Naive thymus-derived CD8-positive, alpha-beta T cell (primary cell): ENCODE data around the gene SIRT2. TPM values are rescaled to one million over a fixed set of nuclear protein-coding genes. Genes with fewer than 3 reads are reported as not detected.

Experiments
- ATAC-seq, 2 donors: fragments of 150-1000 bp; cut with Tn5 transposase in 1 of 2; sonication (Bioruptor Pico), chemical (Tn5 transposase) in 1 of 2; 1 replicate in 1 of 2; 2 replicates in 1 of 2; pipeline ENCODE4 v1.10.0; 2021; ENCODE audit warnings: mild to moderate bottlenecking in 2 of 2, moderate library complexity in 2 of 2
- POLR2A ChIA-PET: fragments of 350-600 bp; sonication (Branson Sonifier 250); formaldehyde crosslinking; loops from one replicate; lab custom pipeline; 2021; ENCODE audit warnings: antibody characterized with exemption; lab: Charles Lee
- DNase-seq, 10 donors: peaks; one replicate each; pipeline versions ENCODE4 v3.0.0 to v3.0.0-alpha.2; 2020 to 2022
- H3K27ac Mint-ChIP-seq, 10 donors: one replicate each; pipeline ENCODE4 v1.8.0; 2020 to 2022; ENCODE audit warnings: mild to moderate bottlenecking in 10 of 10, mixed read lengths in 10 of 10, moderate library complexity in 4 of 10, inconsistent platforms in 1 of 10
- H3K27me3 Mint-ChIP-seq, 5 donors: one replicate each; pipeline ENCODE4 v1.8.0; 2021 to 2022; ENCODE audit warnings: mixed read lengths in 5 of 5
- H3K36me3 Mint-ChIP-seq, 3 donors: one replicate each; pipeline ENCODE4 v1.8.0; 2020 to 2022; ENCODE audit warnings: mixed read lengths in 3 of 3, mild to moderate bottlenecking in 2 of 3, inconsistent platforms in 1 of 3
- H3K4me1 Mint-ChIP-seq, 4 donors: one replicate each; pipeline ENCODE4 v1.8.0; 2021 to 2022; ENCODE audit warnings: mixed read lengths in 4 of 4
- H3K4me3 Mint-ChIP-seq, 10 donors: one replicate each; pipeline ENCODE4 v1.8.0; 2020 to 2022; ENCODE audit warnings: mild to moderate bottlenecking in 10 of 10, mixed read lengths in 10 of 10, moderate library complexity in 6 of 10, inconsistent platforms in 1 of 10
- H3K9me3 Mint-ChIP-seq, 9 donors: one replicate each; pipeline ENCODE4 v1.8.0; 2020 to 2022; ENCODE audit warnings: mixed read lengths in 9 of 9, mild to moderate bottlenecking in 3 of 9, inconsistent platforms in 1 of 9, moderate library complexity in 1 of 9
- polyA plus RNA-seq, 3 donors: library from polyadenylated mRNA; unstranded; fragments of 300-500 nt; fragmentation: Illumina TruSeq; gene quantifications; one replicate each; pipeline ENCODE4 v1.2.3, GENCODE V29; 2021
- total RNA-seq, 8 experiments: library from RNA in 2 of 8; stranded (reverse) in 2 of 8; gene quantifications; one replicate each; pipeline ENCODE4 v1.2.3 and lab custom pipeline; 2021 to 2026

The SIRT2 gene
- total and polyA plus RNA-seq, 5 experiments from 2014 or later: 28.2 to 50.7 (median 46.0) TPM

DNA sequence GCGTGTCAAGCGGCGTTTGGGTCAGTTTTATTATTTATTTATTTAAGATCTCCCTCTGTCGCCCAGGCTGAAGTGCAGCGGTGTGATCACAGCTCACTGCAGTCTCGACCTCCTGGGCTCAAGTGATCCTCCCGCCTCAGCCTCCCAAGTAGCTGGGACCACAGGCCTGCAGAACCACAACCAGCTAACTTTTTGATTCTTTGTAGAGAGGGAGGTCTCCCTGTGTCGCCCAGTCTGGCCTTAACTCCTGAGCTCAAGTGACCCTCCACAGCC lies 32.0 kb upstream of the SIRT2 start:
- Mint-ChIP-seq H3K9me3 (peaks cover 0 to 15% (median 4%) of the 10 kb centered on the region in 9 donors), H3K27ac (peak overlapping the region; percentile 95 to 100 (median 100)), H3K4me3 (peak overlapping the region; percentile 96 to 99 (median 98)), H3K4me1 (peaks cover 14 to 48% (median 40%) of the 10 kb centered on the region in 4 donors), H3K27me3 (no peaks in the 10 kb centered on the region), H3K36me3 (peaks cover 0 to 36% (median 24%) of the 10 kb centered on the region in 3 donors)
- POLR2A ChIA-PET: interaction anchor here (1.1 to 2.3 kb wide), 4 partner anchors 31 to 528 kb away, joined by 3 to 12 read pairs (median 8); partner anchors contain the start of genes FAM98C, NFKBIB and SIRT2
- DNase-seq: no peak
- ATAC-seq: no peak

DNA sequence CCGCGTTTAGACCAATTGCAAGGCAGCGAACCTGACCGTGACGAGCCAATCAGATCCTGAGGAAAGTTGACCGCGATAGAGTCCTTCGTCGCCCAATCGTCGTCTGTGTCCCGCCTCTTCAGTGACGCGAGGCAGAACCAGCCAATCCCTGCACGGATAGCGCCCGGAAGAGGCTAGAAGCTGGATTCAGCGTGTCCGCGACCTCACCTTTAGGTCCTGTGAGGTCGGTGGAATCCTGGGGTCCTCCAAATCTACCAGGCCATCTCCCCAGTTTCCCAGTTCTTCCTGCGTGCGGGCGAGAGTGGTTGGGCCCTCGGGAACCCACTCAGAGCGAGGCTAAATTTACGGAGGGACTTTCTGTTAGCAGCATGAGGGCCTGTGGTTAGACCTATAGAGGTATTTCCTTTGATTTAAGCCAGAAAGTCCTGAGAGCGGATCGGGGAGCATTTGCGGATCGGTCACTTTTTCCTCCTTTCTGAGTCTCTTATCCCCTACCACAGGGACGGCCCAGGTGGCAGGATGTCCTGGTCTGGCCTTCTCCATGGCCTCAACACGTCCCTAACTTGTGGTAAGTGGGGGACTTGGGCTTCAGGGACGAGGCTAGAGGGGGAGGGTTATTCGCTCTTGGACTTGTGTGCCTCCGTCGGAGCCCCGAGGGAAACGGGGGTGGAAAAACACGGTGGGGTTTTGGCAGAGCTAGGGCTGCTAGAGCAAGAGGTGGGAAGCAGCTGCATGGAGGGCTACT lies 31.5 kb upstream of the SIRT2 start, which contains the start of gene MRPS12:
TSS of gene MRPS12 (plus strand) at position 169 of the 745 bp plus-strand sequence. CDS start at position 520, 351 bp downstream.
- peak in 9 of 10 donors; percentile 91 to 99 (median 98) for DNase-seq
- peaks cover 0 to 14% (median 1%) of the 10 kb centered on the region in 9 donors for H3K9me3 Mint-ChIP-seq
- H3K4me3 Mint-ChIP-seq: peak within 1 kb of the TSS; percentile 96 to 99 (median 98)
- peaks cover 14 to 48% (median 40%) of the 10 kb centered on the region in 4 donors for H3K4me1 Mint-ChIP-seq
- POLR2A ChIA-PET: interaction anchor here (0.5 to 2.3 kb wide), 16 partner anchors 10 to 1374 kb away, joined by 3 to 23 read pairs (median 6); partner anchors contain the start of genes EIF3K, FAM98C, HNRNPL and MAP4K1
- no peaks in the 10 kb centered on the region for H3K27me3 Mint-ChIP-seq
- H3K27ac Mint-ChIP-seq: peak within 1 kb of the TSS; percentile 95 to 100 (median 100)
- peak; percentile 94 for ATAC-seq
- H3K36me3 Mint-ChIP-seq: peaks cover 0 to 41% (median 24%) of the 10 kb centered on the region in 3 donors

DNA sequence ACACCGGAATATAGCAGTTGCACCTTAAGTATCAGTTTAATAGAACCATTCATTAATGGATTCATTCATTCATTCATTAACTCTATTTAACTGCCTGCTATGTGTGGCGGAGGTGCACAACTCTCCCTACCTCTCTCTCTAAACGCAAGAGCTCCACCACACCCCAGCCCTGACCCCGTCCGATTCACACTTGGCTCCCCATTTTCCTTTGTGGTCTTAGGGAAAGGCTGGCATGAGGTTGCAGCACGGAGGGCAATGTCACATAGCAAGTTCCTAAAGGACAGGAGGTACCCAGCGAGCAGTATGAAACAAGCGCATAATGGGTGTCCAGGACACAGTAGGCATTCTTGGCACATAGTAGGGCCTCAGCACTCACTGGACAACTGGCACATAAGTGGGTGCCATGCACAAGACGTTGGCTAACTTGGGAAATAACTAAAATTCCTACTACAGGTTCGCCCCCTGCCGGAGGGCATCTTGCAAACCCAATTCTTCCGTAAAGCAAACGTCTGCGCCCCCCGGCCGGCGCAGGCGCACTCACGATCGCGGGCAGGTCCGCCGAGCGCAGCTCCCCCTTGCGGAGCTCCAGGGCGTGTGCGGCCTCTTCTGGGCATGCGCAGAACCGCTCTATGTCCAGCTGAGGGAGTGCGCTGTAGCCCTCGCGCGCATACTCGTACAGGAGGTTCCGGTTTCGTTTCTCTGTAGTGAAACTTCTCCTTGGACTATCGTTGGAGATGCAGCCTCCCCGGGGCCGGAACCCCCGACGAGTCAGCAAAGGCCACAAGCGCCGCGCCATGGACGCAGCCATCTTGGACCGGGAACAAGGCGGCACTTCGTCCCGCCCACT lies 30.7 kb upstream of the SIRT2 start, which contains the start of gene SARS2:
TSS of gene SARS2 (minus strand) at position 835 of the 847 bp plus-strand sequence. CDS start at position 808, 27 bp downstream.
- Mint-ChIP-seq H3K27ac (peak within 1 kb of the TSS; percentile 95 to 100 (median 100)), H3K4me3 (peak within 1 kb of the TSS; percentile 96 to 99 (median 98)), H3K36me3 (peaks cover 0 to 47% (median 20%) of the 10 kb centered on the region in 3 donors), H3K4me1 (peaks cover 14 to 48% (median 42%) of the 10 kb centered on the region in 4 donors), H3K9me3 (peaks cover 0 to 7% (median 0%) of the 10 kb centered on the region in 9 donors), H3K27me3 (no peaks in the 10 kb centered on the region)
- DNase-seq (peak; percentile 88 to 100 (median 92)), ATAC-seq (peak; percentile 62 to 64)
- POLR2A ChIA-PET: interaction anchor here (0.7 to 2.3 kb wide), 14 partner anchors 11 to 527 kb away, joined by 3 to 23 read pairs (median 6); partner anchors contain the start of genes EIF3K, FAM98C, HNRNPL and MAP4K1

DNA sequence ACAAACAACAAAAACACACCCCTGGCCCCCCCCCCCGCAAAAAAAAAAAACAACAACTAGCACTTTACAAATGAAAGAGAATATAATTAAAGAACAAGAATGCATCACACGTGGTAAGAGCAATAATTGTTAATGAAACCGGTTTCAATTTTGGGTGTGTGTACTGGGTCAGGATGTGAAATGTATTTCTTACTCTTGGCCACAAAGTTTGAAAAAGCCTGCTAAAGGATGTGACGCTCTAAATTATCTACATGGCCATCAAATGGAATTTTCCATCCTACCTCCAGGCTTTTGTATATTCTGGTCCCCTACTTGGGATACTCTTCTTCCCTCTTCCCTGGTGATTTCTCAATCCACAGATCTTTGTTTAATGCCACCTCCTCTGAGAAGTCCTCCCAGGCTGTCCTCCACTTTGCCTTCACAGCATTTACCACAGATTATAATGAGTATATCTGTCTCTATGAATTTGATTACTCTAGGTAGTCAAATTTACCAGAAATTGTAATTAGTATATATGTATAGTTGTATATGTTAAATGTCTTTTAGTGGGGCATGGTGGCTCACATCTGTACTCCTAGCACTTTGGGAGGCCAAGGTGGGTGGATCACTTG lies 29.1 kb upstream of the SIRT2 start:
- DNase-seq (peak in 1 of 10 donors; percentile 26), ATAC-seq (no peak)
- H3K27me3 Mint-ChIP-seq: no peaks in the 10 kb centered on the region
- no peaks in the 10 kb centered on the region for H3K9me3 Mint-ChIP-seq
- H3K36me3 Mint-ChIP-seq: peaks cover 0 to 50% (median 16%) of the 10 kb centered on the region in 3 donors
- peaks cover 12 to 54% (median 40%) of the 10 kb centered on the region in 4 donors for H3K4me1 Mint-ChIP-seq
- peak overlapping the region in 7 of 10 donors; percentile 6 to 99 (median 51) for H3K27ac Mint-ChIP-seq
- H3K4me3 Mint-ChIP-seq: peak overlapping the region in 6 of 10 donors; percentile 7 to 60 (median 27)
- POLR2A ChIA-PET: no interaction called here

DNA sequence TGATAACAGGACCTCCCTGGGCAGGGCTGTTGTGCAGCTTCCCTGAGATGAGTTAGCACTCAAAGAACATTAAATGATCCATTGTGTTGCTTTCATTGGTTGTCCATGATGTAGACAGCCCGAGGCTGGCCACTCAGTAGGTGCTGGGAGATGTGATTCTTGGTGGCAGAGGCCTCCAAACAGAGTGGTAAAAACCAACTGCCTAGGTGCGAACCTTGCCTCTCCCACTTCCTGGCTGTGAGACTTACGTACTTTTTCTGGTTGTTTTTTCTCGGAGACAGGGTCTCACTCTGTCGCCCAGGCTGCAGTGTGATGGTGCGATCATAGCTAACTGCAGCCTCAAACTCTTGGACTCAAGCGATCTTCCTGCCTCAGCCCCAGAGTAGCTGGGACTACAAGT lies 25.0 kb upstream of the SIRT2 start:
- H3K4me3 Mint-ChIP-seq: peak overlapping the region in 1 of 10 donors; percentile 62
- peak in 2 of 10 donors; percentile 6 to 52 for DNase-seq
- no peak for ATAC-seq

DNA sequence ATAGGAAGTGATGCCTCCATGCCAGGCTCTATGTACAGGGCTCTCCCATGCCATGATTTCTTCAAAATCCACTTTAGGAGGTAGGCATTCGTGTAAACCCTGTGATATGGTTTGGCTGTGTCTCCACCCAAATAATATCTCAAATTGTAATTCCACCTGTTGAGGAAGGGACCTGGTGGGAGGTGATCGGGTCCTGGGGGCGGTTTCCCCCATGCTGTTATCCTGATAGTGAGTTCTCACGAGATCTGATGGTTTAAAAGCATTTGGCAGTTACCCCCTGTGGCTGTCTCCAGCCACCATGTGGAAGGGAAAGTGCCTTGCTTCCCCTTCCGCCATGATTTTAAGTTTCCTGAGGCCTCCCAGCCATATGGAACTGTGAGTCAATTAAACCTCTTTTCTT lies 23.1 kb upstream of the SIRT2 start:
- Mint-ChIP-seq H3K9me3 (no peaks in the 10 kb centered on the region), H3K36me3 (peaks cover 5 to 45% (median 19%) of the 10 kb centered on the region in 3 donors), H3K27me3 (no peaks in the 10 kb centered on the region), H3K4me3 (no peak overlapping the region), H3K27ac (no peak overlapping the region), H3K4me1 (peaks cover 0 to 14% (median 3%) of the 10 kb centered on the region in 4 donors)
- POLR2A ChIA-PET: no interaction called here
- ATAC-seq: no peak
- DNase-seq: peak in 1 of 10 donors; percentile 2

More for the DNA sequence above, 25.0 kb upstream of the SIRT2 start:
- H3K4me1 Mint-ChIP-seq: peaks cover 2 to 27% (median 10%) of the 10 kb centered on the region in 4 donors
- H3K36me3 Mint-ChIP-seq: peaks cover 5 to 52% (median 19%) of the 10 kb centered on the region in 3 donors
- no peaks in the 10 kb centered on the region for H3K9me3 Mint-ChIP-seq
- H3K27me3 Mint-ChIP-seq: no peaks in the 10 kb centered on the region
- peak overlapping the region in 5 of 10 donors; percentile 43 to 94 (median 51) for H3K27ac Mint-ChIP-seq
- POLR2A ChIA-PET: interaction anchor here (0.6 to 1.1 kb wide), 2 partner anchors 10 to 184 kb away, joined by 3 to 5 read pairs; no protein-coding TSS in a partner anchor

DNA sequence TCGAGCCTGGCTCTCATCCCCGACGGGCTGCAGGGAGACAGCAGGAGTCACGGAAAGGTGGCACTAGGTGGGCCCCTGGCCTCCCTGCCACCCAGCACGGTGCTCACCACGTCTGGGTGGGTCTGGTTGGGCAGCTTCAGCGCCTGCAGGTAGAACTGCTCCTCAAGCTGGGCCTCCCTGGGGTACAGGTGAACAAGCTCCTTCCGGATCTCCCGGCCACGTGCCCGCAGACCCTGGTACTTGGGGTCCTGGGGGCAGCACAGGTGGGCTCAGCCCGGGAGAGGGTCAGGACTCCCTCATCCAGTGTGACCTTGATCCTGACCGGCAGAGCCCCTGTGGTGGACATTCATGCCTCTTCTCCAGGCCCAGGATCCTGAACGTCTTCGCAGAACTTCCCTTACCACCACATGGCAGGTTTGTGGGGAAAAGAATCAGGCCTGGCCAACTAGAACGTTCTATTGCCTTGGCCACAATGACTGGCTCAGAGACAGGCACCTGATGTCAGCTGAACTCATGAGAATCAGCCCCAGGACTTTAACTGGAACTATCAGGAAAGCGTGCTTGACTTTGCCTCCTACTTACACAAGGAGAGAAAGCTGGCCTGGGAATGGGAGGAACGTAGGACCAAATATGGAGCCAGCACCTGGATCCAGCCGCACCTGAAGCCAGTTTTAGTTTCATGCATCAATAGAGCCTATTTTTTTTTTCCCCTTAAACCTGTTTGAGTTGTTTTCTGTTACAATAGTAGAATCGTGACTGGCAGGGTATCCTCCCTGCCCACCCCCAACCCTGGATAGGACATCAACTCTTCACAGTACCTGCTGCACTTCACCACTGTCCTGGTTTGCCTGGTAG lies 22.2 kb upstream of the SIRT2 start:
- no peak overlapping the region for H3K4me3 Mint-ChIP-seq
- peaks cover 5 to 45% (median 19%) of the 10 kb centered on the region in 3 donors for H3K36me3 Mint-ChIP-seq
- no peaks in the 10 kb centered on the region for H3K27me3 Mint-ChIP-seq
- H3K9me3 Mint-ChIP-seq: no peaks in the 10 kb centered on the region
- ATAC-seq: no peak
- peaks cover 0 to 14% (median 3%) of the 10 kb centered on the region in 4 donors for H3K4me1 Mint-ChIP-seq
- POLR2A ChIA-PET: no interaction called here
- H3K27ac Mint-ChIP-seq: peak overlapping the region in 2 of 10 donors; percentile 29 to 48
- peak in 1 of 10 donors; percentile 49 for DNase-seq

DNA sequence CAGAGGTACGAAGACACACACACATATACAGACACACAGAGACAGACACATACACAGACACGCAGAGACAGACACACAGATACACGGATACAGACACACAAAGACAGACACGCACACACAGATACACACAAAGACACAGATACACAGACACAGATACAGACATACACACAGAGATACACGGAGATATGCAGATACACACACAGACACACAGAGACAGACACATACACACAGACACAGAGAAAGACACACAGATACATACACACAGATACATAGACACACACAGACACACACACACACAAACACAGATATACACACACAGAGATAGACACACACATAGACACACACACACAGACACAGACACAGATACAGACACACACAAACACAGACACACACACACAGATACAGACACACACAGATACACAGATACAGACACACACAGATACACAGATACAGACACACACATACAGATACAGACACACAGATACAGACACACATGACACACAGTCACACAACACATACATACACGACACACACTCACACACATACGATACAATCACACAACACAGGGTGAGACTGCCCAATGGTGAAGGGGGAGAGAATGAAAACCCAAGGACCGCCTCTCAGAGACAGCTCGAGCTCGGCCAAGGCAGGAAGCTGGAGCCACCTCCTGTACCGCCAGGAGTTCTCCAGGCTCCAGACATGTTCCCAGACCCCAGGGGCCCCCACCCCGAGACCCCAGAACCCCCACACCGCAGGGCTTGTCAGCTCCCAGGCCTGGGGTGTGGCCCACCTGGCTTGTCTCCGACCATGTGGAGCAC lies 21.4 kb upstream of the SIRT2 start:
- DNase-seq (no peak), ATAC-seq (no peak)
- POLR2A ChIA-PET: no interaction called here
- Mint-ChIP-seq H3K4me1 (peaks cover 0 to 14% (median 3%) of the 10 kb centered on the region in 4 donors), H3K36me3 (peaks cover 5 to 37% (median 19%) of the 10 kb centered on the region in 3 donors), H3K4me3 (no peak overlapping the region), H3K27ac (no peak overlapping the region), H3K27me3 (no peaks in the 10 kb centered on the region), H3K9me3 (no peaks in the 10 kb centered on the region)

DNA sequence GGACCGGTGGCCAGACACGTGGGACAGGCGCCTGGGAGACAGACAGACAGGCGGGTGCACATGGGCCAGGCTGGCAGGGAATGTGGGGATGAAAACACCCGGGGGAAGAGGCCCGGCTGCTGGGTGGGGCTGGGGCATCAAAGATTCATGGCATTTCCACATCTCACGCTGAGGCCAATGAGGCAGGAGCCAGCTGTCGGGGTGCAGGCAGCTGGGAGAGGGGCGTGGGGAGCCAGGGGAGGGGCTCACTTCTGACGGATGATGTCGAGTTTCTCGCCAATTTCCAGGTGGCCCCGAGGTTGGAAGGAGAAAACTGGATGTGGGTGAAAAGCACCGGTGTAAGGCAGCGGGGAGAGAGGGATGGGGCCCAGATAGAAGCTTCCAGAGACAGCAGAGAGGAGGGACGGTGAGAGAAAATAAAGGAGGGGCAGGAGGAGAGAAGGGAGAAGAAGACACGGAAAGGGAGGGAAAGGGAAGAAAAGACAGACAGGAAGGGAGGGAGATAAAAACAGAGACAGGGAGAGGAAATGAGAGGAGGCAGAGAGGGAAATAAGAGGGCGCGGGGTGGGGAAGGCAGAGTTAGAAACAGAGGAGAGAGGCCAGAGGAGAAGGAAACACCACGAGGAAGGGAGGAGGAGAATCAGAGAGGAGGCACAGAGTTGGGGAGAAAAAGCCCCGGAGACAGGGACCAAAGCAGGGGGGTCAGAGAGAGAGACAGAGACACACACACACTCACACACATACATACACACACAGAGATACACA lies 20.6 kb upstream of the SIRT2 start:
- H3K4me3 Mint-ChIP-seq: no peak overlapping the region
- DNase-seq (peak in 1 of 10 donors; percentile 52), ATAC-seq (no peak)
- peaks cover 0 to 9% (median 3%) of the 10 kb centered on the region in 4 donors for H3K4me1 Mint-ChIP-seq
- POLR2A ChIA-PET: no interaction called here
- no peak overlapping the region for H3K27ac Mint-ChIP-seq
- H3K36me3 Mint-ChIP-seq: peaks cover 5 to 31% (median 15%) of the 10 kb centered on the region in 3 donors
- no peaks in the 10 kb centered on the region for H3K9me3 Mint-ChIP-seq
- no peaks in the 10 kb centered on the region for H3K27me3 Mint-ChIP-seq

DNA sequence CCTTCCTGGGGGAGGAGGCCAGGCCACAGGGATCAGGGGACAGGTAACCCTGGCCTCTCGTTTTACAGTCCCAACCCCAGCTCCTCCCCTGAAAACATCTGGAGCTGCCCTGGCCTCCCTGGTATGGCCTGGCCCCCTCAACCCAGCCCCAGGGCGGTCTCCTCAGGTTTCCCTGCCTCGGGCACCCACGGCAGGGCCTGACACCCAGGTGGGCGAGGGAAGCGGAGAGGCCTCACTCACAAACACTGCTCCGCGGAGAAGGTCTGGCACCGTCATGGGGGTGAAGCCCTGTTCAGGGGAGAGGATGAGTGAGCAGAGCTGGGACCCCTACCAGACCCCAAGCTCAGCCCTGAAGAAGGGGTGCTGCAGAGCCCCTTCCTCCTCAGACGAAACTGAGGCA lies 19.1 kb upstream of the SIRT2 start:
- Mint-ChIP-seq H3K27me3 (no peaks in the 10 kb centered on the region), H3K4me3 (no peak overlapping the region), H3K4me1 (peaks cover 0 to 3% (median 0%) of the 10 kb centered on the region in 4 donors), H3K36me3 (peaks cover 5 to 22% (median 7%) of the 10 kb centered on the region in 3 donors), H3K9me3 (no peaks in the 10 kb centered on the region), H3K27ac (no peak overlapping the region)
- POLR2A ChIA-PET: interaction anchor here (1.3 kb wide), 1 partner anchor 12 kb away, joined by 5 read pairs; the partner anchor contains the start of genes MRPS12 and SARS2
- DNase-seq (peak in 1 of 10 donors; percentile 42), ATAC-seq (no peak)
